GM12878 (cell line): ENCODE measurements around the gene KCNQ1.

Experiments used
- POLR2A ChIP-seq: IDR thresholded peaks from 2 replicates; pipeline ENCODE4 v1.6.1; 2011; ENCODE audit warnings: low read depth, mild to moderate bottlenecking, low read length
- TF ChIP-seq, protein P1 (sequence below), 3 experiments: IDR thresholded peaks in 2 of 3; conservative IDR thresholded peaks in 1 of 3; 2 replicates each; pipeline ENCODE4 v1.5.1; 2011; ENCODE audit warnings: low read depth in 3 of 3, low read length in 3 of 3, mild to moderate bottlenecking in 3 of 3, control low read depth in 2 of 3, moderate library complexity in 2 of 3, inconsistent platforms in 1 of 3, mixed read lengths in 1 of 3; ENCODE audit not compliant: control insufficient read depth in 2 of 3, insufficient read depth in 1 of 3; ENCODE audit errors: extremely low read depth in 1 of 3
- TF ChIP-seq, protein P2 (sequence below): IDR thresholded peaks from 2 replicates; pipeline ENCODE4 v1.6.1; 2012; ENCODE audit warnings: mild to moderate bottlenecking, low read depth, low read length

DNA sequence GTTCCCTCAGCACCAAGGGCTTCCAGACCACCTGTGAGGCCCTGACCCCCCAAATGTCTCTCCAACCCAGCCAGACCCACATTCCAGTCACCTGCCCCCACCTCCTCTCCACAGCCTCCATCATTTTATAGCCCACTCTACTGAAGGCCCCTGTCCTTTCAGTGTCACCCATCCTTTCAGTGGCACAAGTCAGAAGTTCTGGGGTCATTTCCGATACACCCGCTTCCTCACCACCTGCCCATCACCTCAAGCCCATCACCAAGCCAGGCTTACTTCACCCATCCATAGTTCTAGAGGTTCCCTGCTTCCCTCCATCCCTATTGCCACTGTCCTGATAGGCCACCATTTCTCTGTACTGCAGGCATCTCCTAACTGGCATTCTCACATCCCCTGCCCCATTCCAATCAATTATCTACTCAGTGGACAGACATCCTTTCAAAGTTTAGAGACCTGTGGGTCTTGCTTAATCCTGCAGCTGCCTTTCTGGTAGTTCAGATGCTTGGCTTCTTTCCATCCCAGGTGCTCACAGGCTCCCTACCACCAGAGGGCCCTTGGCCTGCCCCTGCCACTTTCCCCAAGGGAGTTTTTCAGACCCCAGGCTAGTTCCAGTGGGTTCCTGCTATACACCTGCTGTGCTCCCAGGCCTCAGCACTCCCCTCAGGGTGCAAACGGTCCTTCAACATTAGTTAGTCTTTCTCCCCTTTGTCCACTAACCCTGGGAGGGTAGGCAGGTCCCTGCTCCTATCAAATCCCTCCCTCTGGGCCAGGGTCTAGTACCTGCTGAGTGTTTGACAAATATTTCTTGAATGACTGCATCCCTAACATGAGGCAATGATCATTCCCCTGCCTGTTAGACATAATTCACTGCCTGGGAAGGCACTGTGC lies 247.4 kb downstream of the KCNQ1 start:
- TF ChIP-seq, protein P1, sequence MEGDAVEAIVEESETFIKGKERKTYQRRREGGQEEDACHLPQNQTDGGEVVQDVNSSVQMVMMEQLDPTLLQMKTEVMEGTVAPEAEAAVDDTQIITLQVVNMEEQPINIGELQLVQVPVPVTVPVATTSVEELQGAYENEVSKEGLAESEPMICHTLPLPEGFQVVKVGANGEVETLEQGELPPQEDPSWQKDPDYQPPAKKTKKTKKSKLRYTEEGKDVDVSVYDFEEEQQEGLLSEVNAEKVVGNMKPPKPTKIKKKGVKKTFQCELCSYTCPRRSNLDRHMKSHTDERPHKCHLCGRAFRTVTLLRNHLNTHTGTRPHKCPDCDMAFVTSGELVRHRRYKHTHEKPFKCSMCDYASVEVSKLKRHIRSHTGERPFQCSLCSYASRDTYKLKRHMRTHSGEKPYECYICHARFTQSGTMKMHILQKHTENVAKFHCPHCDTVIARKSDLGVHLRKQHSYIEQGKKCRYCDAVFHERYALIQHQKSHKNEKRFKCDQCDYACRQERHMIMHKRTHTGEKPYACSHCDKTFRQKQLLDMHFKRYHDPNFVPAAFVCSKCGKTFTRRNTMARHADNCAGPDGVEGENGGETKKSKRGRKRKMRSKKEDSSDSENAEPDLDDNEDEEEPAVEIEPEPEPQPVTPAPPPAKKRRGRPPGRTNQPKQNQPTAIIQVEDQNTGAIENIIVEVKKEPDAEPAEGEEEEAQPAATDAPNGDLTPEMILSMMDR (IDR thresholded peaks at IDR 0.05 in 2 of 3, conservative IDR thresholded peaks at IDR 0.05 in 1 of 3; ENCODE audit: control insufficient read depth in 2 of 3, extremely low read depth in 1 of 3, insufficient read depth in 1 of 3, low read depth in 3 of 3, low read length in 3 of 3): peak; percentile 32 to 42 (median 32); a peak in 4 of 6 replicates
- TF ChIP-seq, protein P2, sequence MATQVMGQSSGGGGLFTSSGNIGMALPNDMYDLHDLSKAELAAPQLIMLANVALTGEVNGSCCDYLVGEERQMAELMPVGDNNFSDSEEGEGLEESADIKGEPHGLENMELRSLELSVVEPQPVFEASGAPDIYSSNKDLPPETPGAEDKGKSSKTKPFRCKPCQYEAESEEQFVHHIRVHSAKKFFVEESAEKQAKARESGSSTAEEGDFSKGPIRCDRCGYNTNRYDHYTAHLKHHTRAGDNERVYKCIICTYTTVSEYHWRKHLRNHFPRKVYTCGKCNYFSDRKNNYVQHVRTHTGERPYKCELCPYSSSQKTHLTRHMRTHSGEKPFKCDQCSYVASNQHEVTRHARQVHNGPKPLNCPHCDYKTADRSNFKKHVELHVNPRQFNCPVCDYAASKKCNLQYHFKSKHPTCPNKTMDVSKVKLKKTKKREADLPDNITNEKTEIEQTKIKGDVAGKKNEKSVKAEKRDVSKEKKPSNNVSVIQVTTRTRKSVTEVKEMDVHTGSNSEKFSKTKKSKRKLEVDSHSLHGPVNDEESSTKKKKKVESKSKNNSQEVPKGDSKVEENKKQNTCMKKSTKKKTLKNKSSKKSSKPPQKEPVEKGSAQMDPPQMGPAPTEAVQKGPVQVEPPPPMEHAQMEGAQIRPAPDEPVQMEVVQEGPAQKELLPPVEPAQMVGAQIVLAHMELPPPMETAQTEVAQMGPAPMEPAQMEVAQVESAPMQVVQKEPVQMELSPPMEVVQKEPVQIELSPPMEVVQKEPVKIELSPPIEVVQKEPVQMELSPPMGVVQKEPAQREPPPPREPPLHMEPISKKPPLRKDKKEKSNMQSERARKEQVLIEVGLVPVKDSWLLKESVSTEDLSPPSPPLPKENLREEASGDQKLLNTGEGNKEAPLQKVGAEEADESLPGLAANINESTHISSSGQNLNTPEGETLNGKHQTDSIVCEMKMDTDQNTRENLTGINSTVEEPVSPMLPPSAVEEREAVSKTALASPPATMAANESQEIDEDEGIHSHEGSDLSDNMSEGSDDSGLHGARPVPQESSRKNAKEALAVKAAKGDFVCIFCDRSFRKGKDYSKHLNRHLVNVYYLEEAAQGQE: no peak
- TF ChIP-seq POLR2A: no peak
